Esophagus squamous epithelium (tissue), 5 donors: ENCODE measurements around the gene TNS1. TPM values are rescaled to one million over a fixed set of nuclear protein-coding genes. Genes with fewer than 3 reads are reported as not detected.
A peak's percentile ranks its signal among the peaks of the same experiment; 100 is the strongest.

Source experiments
- DNase-seq: peaks from one replicate; lab custom pipeline; 2025; lab: John Stamatoyannopoulos, UW
- H3K27ac ChIP-seq, 4 donors: fragments of 200-600 bp; sonication (generic); one replicate each; pipeline ENCODE4 v1.5.1; 2016 to 2019; ENCODE audit warnings: mild to moderate bottlenecking in 1 of 4
- H3K27me3 ChIP-seq, 4 donors: fragments of 200-600 bp; sonication (generic); 1 replicate in 3 of 4; 2 replicates in 1 of 4; pipeline versions ENCODE4 v1.5.1 to v1.6.0; 2017 to 2021; ENCODE audit warnings: antibody characterized with exemption in 1 of 4
- H3K36me3 ChIP-seq, 3 donors: fragments of 200-600 bp; sonication (generic); one replicate each; pipeline ENCODE4 v1.5.1; 2016 to 2019
- H3K4me1 ChIP-seq, 3 donors: fragments of 200-600 bp; sonication (generic); one replicate each; pipeline ENCODE4 v1.5.1; 2017 to 2019
- H3K4me3 ChIP-seq, 4 donors: fragments of 200-600 bp; sonication (generic); 1 replicate in 3 of 4; 2 replicates in 1 of 4; pipeline ENCODE4 v1.5.1; 2016 to 2019; ENCODE audit warnings: mild to moderate bottlenecking in 2 of 4, moderate library complexity in 1 of 4
- H3K9me3 ChIP-seq, 3 donors: fragments of 200-600 bp; sonication (generic); one replicate each; pipeline ENCODE4 v1.5.1; 2016 to 2019
- POLR2A ChIP-seq, 4 donors: fragments of 450-650 bp; IDR thresholded peaks; one replicate each; pipeline ENCODE4 v1.6.1; 2017; ENCODE audit warnings: antibody characterized with exemption in 4 of 4, mild to moderate bottlenecking in 4 of 4, moderate library complexity in 3 of 4
- WGBS, 2 donors: methylation state at CpG; one replicate each; pipeline ENCODE4 v1.1.5; 2018; 5-methylcytosine and 5-hydroxymethylcytosine counted together
- intact Hi-C: fragments of 100-400 bp; cut with DNase I; formaldehyde crosslinking; loops from one replicate; pipeline ENCODE4 v1.15.0; 2022
- total RNA-seq, 4 donors: library from RNA; depleted of rRNA; stranded (reverse); fragments of >200 nt; gene quantifications; one replicate each; pipeline ENCODE4 v1.1.0, GENCODE V29; 2016
- TF ChIP-seq, protein P1 (sequence below), 6 experiments: fragments of 450-650 bp in 4 of 6; fragments of 200-600 bp in 2 of 6; sonication (generic) in 2 of 6; IDR thresholded peaks; one replicate each; pipeline ENCODE4 v1.5.1; 2016 to 2019; ENCODE audit warnings: antibody characterized with exemption in 6 of 6, mild to moderate bottlenecking in 4 of 6, moderate library complexity in 4 of 6
- donor health status: DM: yes; HTN: yes; CAD: no.

The TNS1 gene
- total RNA-seq, 4 donors from 2014 or later = 34.7 to 201 (median 59.2) TPM

GRCh38 chr2:217837530-217837929 lies 165.3 kb downstream of the TNS1 start:
- Histone ChIP-seq H3K9me3 (no peaks in the 10 kb centered on the region), H3K27ac (peak overlapping the region; percentile 63 to 93 (median 82)), H3K36me3 (peaks cover 0 to 52% (median 0%) of the 10 kb centered on the region in 3 donors), H3K27me3 (no peaks in the 10 kb centered on the region), H3K4me1 (peaks cover 6 to 88% (median 43%) of the 10 kb centered on the region in 3 donors), H3K4me3 (no peak overlapping the region)
- DNase-seq = no peak
- TF ChIP-seq, protein P1, sequence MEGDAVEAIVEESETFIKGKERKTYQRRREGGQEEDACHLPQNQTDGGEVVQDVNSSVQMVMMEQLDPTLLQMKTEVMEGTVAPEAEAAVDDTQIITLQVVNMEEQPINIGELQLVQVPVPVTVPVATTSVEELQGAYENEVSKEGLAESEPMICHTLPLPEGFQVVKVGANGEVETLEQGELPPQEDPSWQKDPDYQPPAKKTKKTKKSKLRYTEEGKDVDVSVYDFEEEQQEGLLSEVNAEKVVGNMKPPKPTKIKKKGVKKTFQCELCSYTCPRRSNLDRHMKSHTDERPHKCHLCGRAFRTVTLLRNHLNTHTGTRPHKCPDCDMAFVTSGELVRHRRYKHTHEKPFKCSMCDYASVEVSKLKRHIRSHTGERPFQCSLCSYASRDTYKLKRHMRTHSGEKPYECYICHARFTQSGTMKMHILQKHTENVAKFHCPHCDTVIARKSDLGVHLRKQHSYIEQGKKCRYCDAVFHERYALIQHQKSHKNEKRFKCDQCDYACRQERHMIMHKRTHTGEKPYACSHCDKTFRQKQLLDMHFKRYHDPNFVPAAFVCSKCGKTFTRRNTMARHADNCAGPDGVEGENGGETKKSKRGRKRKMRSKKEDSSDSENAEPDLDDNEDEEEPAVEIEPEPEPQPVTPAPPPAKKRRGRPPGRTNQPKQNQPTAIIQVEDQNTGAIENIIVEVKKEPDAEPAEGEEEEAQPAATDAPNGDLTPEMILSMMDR (IDR thresholded peaks at IDR 0.05) = no peak
- no peak for TF ChIP-seq POLR2A (IDR thresholded peaks at IDR 0.05)
- WGBS, 2 donors = 51 to 69% methylated on average over 5 to 8 of the region's 8 CpGs
- intact Hi-C loops = no loop called here

GRCh38 chr2:217836901-217837491 lies 165.8 kb downstream of the TNS1 start:
- peaks cover 6 to 86% (median 43%) of the 10 kb centered on the region in 3 donors for H3K4me1 ChIP-seq
- peaks cover 0 to 58% (median 0%) of the 10 kb centered on the region in 3 donors for H3K36me3 ChIP-seq
- peak overlapping the region; percentile 63 to 93 (median 82) for H3K27ac ChIP-seq
- no peak for TF ChIP-seq POLR2A (IDR thresholded peaks at IDR 0.05)
- TF ChIP-seq, protein P1 (IDR thresholded peaks at IDR 0.05) = peak in 3 of 6 experiments; percentile 19 to 41 (median 29)
- no peak for DNase-seq
- H3K4me3 ChIP-seq = no peak overlapping the region
- H3K27me3 ChIP-seq = no peaks in the 10 kb centered on the region
- H3K9me3 ChIP-seq = no peaks in the 10 kb centered on the region
- WGBS, 2 donors = 30 to 46% methylated on average over 6 to 8 of the region's 9 CpGs
- intact Hi-C loops = no loop called here

GRCh38 chr2:217835931-217836891 lies 166.6 kb downstream of the TNS1 start:
- H3K27me3 ChIP-seq = no peaks in the 10 kb centered on the region
- intact Hi-C loops = no loop called here
- peak overlapping the region; percentile 63 to 93 (median 82) for H3K27ac ChIP-seq
- no peaks in the 10 kb centered on the region for H3K9me3 ChIP-seq
- peaks cover 6 to 79% (median 35%) of the 10 kb centered on the region in 3 donors for H3K4me1 ChIP-seq
- H3K36me3 ChIP-seq = peaks cover 0 to 65% (median 3%) of the 10 kb centered on the region in 3 donors
- no peak overlapping the region for H3K4me3 ChIP-seq
- 62 to 68% methylated on average over 13 to 18 of the region's 18 CpGs for WGBS, 2 donors
- no peak for TF ChIP-seq POLR2A (IDR thresholded peaks at IDR 0.05)
- DNase-seq = no peak

GRCh38 chr2:217834744-217835513 lies 167.9 kb downstream of the TNS1 start:
- no peaks in the 10 kb centered on the region for H3K9me3 ChIP-seq
- H3K36me3 ChIP-seq = peaks cover 8 to 70% (median 9%) of the 10 kb centered on the region in 3 donors
- peak overlapping the region; percentile 45 to 93 (median 82) for H3K27ac ChIP-seq
- no peak for DNase-seq
- no peaks in the 10 kb centered on the region for H3K27me3 ChIP-seq
- H3K4me1 ChIP-seq = peaks cover 6 to 79% (median 34%) of the 10 kb centered on the region in 3 donors
- no peak overlapping the region for H3K4me3 ChIP-seq
- 87% methylated on average over 8 to 9 of the region's 11 CpGs for WGBS, 2 donors
- intact Hi-C loops = no loop called here
- TF ChIP-seq, protein P1 (IDR thresholded peaks at IDR 0.05) = no peak
- no peak for TF ChIP-seq POLR2A (IDR thresholded peaks at IDR 0.05)

DNA sequence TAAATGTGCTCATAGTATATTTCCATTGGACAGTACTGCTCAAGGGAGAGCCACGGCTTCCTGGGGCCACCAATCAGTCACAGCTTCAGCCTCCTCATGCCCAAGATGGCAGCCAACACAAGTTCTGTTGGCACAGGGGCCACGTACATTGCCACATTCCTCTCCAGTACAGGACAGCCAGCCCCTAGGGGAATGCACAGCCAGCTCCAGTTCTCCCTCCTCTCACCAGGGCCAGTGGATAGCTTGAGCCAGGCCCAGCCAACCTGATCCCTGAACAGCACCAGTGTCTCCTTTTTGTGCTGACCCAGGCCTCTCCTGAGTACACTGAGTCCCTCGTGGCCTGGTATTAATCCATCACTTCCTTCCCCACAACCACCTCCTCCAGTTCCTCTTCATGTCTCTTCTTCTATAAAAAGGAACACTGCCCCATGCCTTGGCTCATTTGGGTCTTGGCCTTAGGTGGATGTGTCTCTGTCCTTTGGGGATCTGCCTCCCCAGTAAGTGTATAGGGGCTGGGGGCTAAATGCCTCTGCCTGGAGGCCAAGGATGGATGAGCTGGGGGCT lies 168.7 kb downstream of the TNS1 start:
- Histone ChIP-seq H3K9me3 (no peaks in the 10 kb centered on the region), H3K27me3 (no peaks in the 10 kb centered on the region), H3K4me3 (no peak overlapping the region), H3K27ac (peak overlapping the region; percentile 45 to 93 (median 82)), H3K36me3 (peaks cover 9 to 71% (median 11%) of the 10 kb centered on the region in 3 donors), H3K4me1 (peaks cover 6 to 77% (median 29%) of the 10 kb centered on the region in 3 donors)
- intact Hi-C loops = no loop called here
- DNase-seq = no peak
- TF ChIP-seq, protein P1 (IDR thresholded peaks at IDR 0.05) = no peak
- TF ChIP-seq POLR2A (IDR thresholded peaks at IDR 0.05) = peak in 1 of 4 donors; percentile 11
- 61 to 64% methylated on average over 3 of the region's 3 CpGs for WGBS, 2 donors
